GM19023 (cell line): ENCODE results near the gene PDZD7.

Experiments used
- ATAC-seq: cut with Tn5 transposase; IDR thresholded peaks from one replicate; pipeline ENCODE4 v1.9.1; 2021; ENCODE audit warnings: mild to moderate bottlenecking, moderate library complexity; ENCODE audit not compliant: unreplicated experiment

PDZD7 gene

GRCh38 chr10:100969187-100970075 lies 61.5 kb downstream of the PDZD7 start, which contains the start of gene SEMA4G:
SEMA4G (plus strand) TSS chr10:100969504; CDS start chr10:100972913, 3,409 bp downstream.
- peak; percentile 58 for ATAC-seq

DNA sequence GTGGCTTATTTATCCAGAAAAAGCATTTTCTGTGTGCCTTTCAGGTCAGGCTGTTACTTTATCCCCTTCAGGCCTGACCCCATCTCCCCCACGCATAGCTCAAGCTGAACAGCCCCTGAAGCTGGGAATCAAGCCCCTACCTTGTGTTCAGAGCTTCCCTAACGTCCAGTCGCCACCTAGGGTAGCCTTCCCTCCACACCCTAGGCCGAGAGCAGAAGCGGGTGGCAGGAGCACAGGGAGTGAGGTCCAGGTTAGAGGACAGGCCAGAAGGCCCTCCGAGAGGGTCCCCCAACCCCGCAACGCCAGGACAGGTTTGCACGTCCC lies 62.1 kb downstream of the PDZD7 start:
- no peak for ATAC-seq

DNA sequence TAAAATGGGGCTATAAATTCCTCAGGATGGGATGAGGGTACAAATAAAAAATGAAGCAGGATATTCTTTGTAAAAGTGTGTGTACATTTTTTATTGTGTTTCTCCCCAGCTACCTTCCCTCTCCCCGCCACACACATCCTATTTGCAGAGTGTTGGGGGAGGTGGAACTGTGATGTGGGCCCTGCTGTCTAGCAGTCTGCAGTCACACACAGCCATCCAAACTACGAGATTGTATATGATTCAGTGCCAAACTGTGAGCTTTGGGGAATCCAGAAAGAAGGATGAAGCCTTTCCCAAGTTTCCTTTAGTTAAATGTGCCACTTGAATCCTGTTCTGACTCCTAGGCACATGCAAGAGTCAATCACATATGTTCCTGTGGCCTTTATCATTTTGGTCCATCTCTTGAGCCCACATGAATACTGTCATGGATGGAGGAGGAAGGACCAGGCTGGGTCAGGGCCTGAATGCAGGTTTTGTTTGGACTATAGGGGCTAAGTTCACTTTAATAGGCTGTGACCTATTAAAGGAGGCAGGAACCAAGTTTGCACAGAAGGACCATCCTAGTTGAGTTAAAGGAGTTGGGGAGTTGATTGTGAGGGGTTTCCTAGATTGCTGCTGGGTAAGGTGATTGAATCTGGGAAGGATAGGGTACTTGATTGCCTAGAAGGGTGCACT lies 62.7 kb downstream of the PDZD7 start:
- ATAC-seq, result no peak

DNA sequence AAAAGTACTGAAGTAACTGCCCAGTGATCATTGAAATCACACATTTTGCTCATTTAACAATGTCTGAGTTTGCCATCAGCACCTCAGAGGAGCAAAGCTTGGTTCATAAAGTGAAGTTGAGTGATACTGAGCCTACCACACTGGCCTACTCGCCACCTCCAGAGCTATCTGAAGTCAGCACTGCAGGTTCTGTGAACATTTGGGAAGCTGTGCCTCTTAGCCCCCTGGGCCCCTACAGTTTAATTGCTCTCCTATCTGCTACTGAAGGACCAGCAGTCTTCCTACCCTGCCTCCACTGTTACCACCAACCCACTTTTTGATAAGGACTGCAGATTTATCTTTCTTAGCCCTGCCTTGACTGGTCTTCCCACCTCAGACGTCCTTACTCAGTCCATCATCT lies 63.6 kb downstream of the PDZD7 start:
- no peak for ATAC-seq

DNA sequence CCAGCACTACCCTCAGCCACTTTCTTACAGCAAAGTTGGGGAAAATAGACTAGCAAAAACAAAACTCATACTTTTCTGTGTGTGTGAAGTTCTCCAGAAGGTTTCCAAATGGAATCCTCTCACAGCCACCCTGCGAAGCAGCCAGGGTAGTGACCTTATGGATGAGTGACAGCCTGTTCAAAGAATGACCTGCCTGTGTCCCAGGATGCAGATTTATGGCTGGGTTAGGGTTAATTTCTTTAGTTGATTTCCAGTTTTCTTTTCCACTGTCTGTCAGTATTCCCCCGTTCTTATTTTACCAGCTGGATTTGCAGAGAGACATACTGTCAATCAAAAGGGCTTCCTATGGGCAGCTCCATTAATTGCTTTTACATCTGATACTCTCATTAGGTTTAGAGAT lies 64.0 kb downstream of the PDZD7 start:
- ATAC-seq, result no peak

- no peak for ATAC-seq
These were observed 65.1 kb downstream of the PDZD7 start for GRCh38 chr10:100965820-100966219.

DNA sequence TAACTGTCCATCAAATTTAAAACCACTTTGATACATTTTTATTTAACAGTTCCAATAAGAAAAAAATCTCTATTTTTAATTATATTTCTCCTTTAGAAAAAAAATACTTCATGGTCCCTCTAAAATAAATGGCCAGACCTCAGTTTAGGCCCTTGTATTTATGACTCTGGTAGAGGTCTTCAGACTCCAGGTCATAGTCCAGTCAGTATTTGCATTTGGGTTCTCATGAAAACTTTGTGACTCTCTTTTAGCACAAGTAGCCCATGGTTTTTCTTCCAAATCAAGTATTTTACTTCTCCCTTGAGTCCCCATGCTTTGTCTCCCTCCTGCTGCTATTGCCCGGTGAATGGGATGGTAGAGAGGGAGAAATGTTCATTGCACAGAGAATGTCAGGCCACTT lies 67.1 kb downstream of the PDZD7 start:
- no peak for ATAC-seq

DNA sequence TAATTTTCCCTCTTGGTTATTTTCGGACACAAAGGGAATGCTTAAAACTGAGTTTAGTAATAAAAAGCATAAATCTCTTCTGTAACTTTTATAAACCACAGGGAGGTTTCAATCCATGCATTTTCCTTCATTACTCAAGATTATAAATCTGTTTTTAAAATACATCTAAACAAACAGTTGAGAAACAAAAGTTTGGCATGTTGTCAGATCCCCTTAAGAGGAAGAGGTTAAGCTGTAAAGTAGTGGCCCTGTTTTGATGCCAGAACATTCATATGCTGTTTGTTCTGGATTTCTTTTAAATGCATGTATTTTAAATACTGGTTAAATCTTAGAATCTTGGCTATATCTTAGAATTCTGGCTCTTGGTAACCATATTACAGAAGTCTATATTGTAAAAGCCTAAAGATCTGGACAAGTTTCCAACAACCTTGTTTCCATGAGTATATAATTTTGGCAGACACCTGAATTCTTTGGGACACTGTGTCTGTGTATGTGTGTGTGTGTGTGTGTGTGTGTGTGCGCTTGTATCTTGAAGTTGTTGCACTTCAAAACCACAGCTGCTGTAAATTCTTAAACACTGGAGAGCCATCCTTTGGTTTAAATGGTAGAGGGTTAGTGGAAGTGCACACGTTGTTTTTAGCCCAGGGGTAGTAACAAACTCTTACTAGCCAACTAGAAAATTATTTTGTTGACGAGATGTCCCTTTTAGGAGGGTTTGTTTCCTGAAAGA lies 68.4 kb downstream of the PDZD7 start:
- no peak for ATAC-seq

DNA sequence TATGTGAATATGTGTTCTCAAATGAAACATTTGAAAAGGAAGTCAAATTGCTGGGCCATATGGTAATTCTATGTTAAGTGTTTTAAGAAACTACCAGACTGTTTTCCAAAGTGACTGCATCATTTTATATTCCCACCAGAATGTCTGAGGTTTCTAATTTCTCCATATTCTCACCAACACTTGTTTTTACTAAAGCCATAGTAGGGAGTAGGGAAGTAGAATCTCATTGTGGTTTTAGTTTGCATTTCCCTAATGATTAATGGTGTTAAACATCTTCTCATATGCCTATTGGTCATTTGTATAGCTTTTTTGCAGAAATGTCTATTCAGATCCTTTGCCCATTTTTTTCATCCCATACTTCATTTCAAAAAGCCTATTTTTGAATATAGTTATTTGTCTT lies 70.7 kb downstream of the PDZD7 start:
- ATAC-seq, result no peak
